Suprapubic skin (tissue), 3 donors: Measurements from ENCODE around the gene PTPN4.

ENCODE experiments used
- CTCF ChIP-seq, 2 donors: fragments of 200-600 bp in 1 of 2; fragments of 450-650 bp in 1 of 2; sonication (generic) in 1 of 2; IDR thresholded peaks; one replicate each; pipeline ENCODE4 v1.5.1; 2016 to 2019; ENCODE audit warnings: antibody characterized with exemption in 2 of 2, mild to moderate bottlenecking in 1 of 2, moderate library complexity in 1 of 2
- POLR2AphosphoS5 ChIP-seq, 3 donors: sonication (generic); formaldehyde crosslinking; IDR thresholded peaks; one replicate each; pipeline ENCODE4 v1.6.1; 2017; ENCODE audit warnings: antibody characterized with exemption in 3 of 3

GRCh38 chr2:119808516-119809147, 48.9 kb downstream of the PTPN4 start:
- TF ChIP-seq CTCF (IDR thresholded peaks at IDR 0.05) (no peak), POLR2AphosphoS5 (IDR thresholded peaks at IDR 0.05) (no peak)
